Stimulated activated CD8-positive, alpha-beta memory T cell treated with anti-CD3 and anti-CD28 coated beads, Interleukin-12 subunit alpha, Interleukin-12 subunit beta, amount 100 ng/mL, for 1 hour (primary cell): ENCODE data around the gene PRLH.

Experiments used
- DNase-seq: peaks from one replicate; pipeline ENCODE4 v3.0.0-alpha.2; 2020; ENCODE audit warnings: low read depth

The PRLH gene

DNA sequence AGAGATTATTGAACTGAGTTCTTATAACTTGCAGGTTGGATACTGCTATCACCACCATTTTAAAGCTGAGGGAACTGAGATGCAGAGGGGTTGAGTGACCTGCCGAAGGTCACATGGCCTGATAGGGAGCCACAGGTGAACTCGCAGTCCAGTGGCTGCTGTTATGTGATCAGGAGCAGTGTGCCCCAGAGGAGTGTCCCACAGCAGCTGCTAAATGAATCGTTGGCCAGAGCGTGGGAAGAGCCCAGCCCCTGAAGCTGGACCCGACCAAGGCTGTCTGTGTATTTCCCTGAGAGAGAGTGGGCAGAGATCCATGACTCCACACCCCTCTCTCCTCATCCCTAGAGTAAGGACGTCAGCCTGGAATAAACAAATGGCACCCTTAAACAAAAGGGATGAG is 26.7 kb upstream of the PRLH start:
- DNase-seq, result no peak

DNA sequence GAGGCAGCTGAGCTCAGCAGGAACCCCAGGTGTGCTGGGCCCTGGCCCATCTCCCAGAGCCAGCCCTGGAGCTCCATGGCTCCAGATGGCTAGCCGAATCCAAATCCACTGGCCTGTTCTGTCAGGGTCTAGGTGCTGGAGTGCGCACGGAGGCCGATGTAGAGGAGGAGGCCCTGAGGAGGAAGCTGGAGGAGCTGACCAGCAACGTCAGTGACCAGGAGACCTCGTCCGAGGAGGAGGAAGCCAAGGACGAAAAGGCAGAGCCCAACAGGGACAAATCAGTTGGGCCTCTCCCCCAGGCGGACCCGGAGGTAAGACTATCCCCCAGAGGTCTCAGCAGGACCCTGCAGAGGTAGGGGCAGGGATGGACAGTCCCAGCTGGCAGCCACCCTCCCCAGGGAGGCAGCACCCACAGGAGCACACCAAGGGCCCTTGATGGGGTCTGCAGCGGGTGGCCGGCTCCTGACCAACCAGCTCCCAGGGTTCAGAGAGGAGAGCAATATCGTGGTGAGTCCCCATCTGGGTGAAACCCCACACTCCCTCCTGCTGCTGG is 26.1 kb upstream of the PRLH start:
- DNase-seq, result no peak

DNA sequence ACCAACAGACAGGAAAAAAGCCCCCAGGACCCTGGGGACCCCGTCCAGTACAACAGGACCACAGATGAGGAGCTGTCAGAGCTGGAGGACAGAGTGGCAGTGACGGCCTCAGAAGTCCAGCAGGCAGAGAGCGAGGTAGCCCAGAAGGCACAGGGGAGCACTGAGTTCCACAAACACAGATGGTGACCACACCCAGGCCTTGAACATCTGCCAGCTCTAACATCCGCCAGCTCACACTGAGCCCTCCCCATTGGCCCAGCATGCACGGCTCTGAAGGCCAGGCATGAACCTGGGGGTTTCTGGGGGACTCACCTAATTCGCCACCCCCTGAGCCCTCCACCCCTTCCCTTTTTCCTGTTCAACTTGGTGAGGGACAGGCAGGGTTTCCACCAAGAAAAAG is 25.6 kb upstream of the PRLH start:
- no peak for DNase-seq

DNA sequence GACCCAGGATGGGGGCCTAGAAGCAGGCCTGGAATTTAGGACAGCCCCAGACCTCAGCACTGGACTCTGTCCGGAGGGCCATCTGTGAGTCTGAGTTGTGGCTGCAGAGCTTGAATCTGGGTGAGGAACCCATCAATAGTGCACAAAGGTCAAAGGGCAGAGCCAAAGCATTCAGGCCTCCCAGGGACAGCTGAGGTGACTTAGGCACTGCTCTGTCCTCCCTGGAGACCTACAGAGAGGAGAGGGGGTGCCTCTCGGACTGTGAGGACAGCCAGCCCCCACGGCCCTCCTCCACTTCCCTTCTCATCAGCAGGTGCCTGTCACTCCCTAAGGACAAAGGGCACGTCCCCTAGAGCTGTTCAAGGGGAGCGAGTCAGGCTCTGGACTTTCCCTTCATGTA is 25.1 kb upstream of the PRLH start:
- no peak for DNase-seq

DNA sequence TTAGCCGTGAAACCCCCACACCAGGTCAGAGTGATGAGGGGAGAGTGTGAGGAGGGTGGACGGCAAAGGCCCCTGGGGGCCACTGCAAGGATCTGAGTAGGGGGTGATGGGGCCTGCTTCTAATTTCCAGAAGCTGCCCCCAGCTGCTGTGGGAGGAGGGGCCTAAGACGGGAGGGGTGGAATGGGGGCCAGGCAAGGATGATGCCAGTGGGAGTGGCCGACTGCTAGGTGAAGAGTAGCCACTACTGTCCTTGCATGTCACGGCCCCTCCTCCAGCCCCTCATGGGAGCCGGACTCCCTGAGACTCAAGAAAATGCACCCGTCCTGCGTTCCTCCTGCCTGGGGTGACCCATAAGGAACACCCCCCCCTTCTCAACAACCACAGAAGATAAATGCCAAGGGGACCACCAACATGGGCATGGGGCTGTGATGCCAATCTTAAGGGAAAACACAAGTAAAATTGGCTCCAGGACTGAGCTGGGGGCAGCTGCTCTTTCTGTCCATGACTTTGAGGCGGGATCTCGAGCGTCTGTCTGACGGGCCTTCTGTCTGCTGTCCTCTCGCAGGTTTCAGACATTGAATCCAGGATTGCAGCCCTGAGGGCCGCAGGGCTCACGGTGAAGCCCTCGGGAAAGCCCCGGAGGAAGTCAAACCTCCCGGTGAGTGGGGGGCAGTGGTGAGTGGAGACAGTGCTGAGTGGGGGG is 24.2 kb upstream of the PRLH start:
- no peak for DNase-seq

DNA sequence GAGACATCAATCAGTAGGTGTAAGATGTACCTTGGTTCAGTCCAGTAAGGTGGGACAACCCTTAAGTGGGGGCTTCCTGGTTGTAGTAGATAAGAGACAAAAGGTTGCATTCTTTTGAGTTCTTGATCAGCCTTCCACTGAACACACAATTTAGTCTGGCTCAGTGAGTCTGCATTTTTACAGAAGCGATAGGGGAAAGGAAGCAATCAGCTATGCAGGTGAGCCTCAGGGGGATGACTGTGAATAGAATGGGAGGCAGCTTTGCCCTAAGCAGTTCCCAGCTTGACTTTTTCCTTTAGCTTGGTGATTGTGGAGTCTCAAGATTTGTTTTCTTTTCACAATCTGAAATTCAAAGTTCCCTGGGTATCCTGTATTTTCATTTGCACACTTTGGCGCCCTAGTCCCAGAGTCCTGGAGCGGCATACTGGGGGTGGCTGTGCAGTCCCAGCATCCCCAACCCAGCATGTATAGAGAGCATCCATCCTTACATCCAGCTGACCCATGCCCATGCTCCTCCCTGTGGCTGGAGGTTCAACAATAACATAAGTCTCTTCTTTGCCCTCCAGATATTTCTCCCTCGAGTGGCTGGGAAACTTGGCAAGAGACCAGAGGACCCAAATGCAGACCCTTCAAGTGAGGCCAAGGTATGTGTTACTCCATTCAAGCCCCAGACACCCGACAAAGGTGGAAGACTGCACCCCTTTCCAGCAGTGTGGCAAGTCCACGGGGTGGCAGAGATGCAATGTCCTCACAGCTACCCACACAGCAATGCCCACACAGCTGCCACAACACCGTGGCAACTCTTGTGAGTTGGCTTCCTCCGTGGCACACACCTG is 20.1 kb upstream of the PRLH start:
- no peak for DNase-seq

DNA sequence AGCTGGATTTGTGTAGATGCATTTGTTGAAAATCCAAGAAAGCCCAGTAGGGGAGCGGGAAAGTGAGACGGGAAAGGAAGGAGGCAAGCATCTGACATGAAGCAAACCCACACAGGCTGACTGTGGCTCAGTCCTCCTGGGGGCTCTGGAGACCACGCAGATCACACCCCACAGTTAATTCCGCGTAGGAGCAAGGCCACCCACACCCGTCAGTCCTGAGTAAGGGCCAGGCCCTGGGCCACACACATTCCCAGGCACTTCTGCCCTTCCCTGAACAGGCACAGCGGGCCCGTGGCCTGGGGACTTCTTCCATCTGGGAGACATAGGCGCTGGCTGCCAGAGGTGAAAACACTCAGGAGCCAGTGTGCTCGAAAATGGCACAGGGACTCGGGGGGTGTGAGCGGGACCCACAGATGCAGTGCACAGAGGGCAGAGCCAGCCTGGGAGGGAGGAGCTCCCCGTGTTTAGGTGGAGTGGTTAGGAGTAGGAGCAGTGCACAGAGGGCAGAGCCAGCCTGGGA is 19.4 kb upstream of the PRLH start:
- DNase-seq, result no peak

DNA sequence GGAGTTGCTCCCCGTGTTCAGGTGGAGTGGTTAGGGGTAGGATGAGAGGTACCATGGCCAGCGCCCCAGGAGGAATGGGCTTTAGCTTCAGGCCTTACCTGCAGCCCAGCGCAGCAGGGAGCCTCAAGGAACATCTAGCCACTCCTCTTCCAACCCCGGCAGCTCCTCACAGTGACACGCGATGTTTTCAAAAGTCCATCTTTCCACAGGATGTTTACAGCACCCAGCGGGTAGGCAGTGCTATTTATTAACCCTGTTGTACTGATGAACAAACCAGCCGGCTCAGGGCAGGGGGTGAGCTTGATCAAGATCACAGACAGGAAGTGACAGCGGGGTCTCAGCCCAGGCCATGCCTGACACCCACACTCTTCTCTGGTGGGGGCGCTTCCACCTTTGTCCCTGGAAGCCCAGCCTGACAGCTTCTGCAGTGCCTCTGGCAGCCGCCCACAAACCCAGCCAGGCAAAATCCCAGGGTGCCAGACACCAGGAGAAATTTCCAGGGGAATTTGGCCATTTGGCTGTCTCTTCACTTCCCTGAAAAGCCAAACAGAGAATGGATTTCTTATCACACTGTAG is 18.4 kb upstream of the PRLH start:
- DNase-seq, result no peak

DNA sequence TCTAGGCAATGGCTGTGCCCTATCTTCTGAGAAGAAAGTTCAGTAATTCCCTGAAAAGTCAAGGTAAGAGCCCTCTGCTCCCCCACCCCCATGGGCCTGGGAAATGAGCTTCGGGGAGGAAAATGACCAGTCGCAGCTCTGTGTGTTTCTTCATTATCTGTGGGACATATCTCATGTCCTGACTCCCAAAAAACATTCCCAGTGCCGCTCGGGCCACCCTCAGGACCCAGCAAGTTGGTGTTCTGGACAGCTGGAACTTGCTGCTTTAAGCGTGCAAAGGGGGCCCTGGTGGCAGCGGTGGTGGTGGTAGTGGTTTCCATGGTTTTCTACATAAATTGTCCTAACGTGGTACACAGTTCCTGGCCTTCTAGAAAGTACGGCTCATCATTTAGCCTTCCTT is 17.2 kb upstream of the PRLH start:
- DNase-seq, result no peak

DNA sequence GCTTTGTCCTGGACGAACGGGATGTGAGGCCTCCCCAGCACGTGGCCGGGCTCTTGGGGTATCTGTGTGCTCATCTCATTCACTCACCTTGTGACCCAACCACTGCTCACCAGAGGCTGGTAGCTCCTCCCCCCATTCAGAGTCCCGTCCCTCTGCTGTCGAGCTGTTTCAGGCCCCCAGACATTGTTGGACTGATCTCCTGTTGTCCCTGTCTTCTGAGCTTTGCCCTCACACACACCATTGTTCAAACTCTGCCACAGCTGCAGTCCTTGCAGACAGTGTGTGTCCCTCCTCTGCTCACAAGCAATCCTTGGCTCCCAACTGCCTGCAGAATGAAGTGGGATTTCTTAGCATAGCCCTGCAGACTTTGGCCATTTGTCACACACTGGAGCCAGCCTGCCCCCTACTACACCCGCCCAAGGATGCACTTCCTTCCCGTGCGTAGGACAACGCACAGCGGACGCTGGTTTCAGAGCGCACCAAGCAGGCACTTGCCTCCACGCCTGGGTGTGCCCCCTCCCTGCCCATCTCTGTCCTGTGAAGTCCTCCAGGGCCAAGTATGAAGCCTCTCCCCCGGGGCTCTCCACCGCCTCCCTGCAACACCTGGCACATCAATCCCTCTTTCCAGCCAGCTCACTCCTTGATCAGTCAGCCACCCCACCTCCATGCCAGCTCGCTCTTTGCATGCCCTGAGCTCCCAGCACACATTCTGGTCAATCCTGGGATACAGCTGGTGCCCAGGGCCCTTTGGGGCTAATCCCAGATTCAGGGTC is 16.5 kb upstream of the PRLH start:
- DNase-seq, result no peak

DNA sequence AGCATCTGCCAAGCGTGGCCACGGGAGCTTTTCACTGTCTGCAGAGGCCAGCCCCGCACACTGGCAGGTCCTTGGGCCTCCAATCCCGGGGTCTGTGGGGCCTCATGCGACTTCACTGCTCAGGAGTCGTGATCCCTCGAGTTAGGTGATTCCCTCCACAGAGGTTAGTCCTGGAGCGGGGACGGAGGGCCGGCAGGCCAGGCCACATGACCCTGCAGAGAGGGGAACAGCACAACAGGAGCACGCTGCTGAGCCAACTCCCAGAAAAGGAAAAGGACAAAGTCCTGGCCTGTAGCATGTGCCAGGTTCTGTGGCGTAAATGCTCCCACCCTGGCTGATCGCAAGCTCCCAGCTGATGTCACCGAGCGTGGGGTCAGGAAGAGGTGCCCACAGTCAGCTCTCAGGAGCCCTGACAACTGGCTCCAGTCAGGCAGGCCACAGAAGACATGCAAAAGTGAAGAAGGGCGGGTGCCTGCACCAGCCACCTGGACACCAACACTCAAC is 15.3 kb upstream of the PRLH start:
- DNase-seq, result no peak

DNA sequence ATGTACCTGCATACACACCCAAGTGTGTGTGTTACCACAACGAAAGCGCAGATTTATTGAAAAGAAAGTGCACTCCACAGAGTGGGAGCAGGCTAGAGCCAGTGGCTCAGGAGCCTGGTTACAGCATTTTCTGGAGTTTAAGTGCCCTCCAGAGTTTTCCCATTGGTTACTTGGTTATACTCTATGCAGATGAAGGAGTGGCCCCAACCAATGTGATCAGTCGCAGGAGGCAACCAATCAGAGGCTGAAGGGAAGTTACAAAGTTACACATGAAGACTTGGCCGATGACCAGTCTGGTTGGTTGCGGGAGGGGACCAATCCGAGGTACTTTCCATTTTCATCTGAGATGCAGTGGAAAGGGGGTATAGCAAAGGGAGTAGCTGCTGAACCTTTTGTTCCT is 13.5 kb upstream of the PRLH start:
- no peak for DNase-seq

DNA sequence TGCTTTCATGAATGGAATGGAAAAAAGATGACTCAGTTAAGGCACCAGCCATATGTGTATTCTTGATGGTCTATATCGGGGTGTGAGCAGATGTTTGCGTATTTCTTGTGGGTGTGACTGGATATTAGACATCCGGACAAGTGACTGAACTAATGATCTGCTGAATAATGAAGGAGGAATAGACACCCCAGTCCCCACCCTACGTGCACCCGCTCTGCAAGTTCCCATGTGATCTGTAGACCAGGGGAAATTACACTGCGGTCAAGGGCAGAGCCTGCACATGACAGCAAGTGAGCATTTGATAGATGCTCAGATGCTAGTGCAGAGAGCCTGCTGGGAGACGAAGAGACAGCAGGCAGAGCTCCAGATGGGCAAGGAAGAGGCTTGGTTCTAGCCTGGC is 12.4 kb upstream of the PRLH start:
- no peak for DNase-seq

DNA sequence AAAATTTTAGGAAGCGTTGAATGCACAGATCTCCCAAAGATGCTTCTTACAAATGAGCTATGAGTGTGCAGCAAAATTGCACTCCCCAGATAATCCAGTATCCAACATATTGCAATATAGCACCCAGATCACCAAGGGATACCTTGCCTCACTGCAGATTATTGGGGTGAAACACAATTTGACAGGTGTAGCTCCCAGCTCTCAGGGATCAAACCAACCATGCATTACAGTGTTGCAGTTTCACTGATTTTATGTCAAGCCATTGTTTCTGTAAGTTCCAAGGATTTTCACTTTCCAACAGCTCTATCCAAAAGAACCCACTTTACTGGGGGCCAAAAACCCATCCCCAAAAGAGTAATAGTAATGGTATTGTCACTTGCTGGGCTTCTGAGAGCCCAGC is 10.8 kb upstream of the PRLH start:
- no peak for DNase-seq

DNA sequence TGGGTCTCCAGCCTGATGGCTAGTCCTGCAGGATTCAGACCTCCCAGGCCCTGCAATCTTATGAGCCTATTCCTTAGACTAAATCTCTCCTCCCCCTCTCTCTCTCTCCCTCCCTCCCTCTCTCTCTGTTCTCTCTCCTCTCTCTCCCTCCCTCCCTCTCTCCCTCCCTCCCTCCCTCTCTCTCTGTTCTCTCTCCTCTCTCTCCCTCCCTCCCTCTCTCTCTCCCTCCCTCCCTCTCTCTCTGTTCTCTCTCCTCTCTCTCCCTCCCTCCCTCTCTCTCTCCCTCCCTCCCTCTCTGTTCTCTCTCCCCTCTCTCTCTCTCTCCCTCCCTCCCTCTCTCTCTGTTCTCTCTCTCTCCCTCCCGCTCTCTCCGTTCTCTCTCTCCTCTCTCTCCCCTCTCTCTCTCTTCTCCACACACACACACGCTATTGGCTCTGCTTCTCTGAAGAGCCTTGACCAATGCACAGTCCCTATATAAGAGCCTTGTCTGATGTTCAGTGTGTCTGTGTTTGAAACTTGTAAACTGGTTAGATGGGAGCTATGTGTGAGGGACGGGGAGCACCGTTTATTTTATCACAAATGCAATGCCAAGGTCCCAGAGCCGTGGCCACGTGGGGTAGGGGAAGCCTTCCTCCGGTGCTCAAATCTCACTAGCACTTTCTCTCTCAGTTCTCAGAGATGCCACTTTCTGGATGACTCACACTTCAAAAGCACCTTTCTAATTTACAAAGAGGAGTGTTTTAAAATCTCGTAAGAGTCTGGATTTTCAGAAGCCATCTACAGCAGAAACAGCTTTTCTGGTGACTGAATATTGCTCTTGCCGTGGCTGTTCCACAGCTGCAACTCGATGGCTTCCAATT is 9.4 kb upstream of the PRLH start:
- DNase-seq, result no peak

DNA sequence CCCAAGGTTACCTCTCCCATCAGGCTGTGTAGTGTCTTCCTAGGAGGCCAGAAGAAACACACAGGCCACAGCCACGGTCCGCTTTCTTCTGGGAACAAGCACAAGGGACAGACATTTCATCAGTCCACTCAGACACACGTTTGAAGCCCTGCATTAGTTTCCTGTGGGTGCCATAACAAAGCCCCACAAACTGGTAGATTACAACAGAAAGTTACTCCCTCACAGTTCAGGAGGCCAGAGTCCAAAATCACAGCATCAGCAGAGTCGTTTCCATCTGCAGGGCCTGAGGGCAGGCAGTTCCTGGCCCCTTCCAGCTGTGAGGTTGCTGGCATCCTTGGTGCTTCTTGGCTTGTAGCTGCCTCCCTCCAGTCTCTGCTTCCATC is 8.8 kb upstream of the PRLH start:
- no peak for DNase-seq

DNA sequence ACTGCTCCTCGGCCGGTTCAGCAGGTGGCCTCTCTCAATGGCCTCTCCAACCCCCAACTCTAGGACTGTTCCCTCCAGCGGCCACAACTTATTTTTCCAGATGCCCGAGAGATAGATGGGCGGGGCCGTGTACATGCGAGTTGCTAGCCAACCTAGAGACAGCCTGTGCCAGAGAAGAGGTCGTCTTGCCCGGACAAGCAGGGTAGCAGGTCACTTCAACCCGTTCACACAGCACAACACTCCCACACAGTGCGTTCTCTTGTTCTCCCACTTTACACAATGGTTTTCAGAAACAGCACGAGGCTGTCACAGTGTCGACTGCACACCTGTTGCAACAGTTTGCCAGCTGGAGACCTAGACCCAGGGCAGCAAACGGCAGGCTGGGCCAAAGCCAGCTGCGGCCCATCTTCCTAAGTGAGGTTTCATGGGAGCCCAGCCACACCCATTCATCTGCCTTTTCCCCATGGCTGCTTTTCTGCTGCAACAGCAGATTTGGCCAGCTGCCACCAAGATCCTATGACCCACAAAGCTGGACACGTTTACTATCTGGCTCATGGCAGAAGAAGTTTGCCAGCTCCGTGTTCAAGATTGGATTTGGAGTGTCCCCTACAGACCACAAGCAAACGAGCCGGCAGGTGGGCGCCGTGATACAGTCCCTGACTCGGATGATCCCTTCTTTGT is 7.3 kb upstream of the PRLH start:
- DNase-seq, result no peak

DNA sequence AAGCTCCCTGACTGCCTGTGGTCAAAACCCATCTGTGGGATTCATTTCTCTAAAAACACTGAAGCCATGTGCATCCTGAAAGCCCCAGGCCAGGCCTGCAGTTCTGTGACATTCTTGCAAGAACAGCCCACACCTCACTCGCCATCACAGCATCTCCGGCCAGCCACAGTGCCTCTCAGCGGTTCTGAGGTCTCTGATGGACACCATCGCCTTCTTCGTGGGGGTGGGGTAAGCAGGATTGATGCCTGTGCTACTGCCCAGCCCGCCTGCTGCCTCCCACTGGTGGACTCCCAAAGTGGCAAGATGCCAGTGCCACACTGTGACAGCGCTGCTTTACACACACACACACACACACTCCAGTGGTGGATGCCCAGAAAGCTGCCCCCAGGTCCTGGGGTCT is 5.2 kb upstream of the PRLH start:
- no peak for DNase-seq

DNA sequence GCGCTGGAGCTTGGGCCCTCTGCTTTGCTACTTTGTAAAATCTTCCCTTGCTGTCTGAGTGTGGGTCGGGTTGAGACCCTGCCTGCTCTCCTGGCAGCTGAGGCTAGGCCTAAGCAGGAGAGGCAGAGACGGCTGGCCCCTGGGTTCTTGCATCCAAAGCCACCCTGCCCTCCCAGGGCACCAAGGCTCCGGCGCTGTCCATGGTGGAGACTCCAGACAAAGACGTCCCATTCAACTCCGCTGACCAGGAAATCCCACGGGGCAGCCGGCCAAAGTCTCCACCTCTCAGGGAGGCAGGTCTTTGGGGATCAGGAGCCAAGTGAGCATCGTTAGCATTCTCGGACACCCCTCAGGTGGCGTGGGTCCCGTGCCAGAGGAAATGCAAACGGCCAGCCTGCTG is 2.6 kb upstream of the PRLH start:
- DNase-seq, result no peak

DNA sequence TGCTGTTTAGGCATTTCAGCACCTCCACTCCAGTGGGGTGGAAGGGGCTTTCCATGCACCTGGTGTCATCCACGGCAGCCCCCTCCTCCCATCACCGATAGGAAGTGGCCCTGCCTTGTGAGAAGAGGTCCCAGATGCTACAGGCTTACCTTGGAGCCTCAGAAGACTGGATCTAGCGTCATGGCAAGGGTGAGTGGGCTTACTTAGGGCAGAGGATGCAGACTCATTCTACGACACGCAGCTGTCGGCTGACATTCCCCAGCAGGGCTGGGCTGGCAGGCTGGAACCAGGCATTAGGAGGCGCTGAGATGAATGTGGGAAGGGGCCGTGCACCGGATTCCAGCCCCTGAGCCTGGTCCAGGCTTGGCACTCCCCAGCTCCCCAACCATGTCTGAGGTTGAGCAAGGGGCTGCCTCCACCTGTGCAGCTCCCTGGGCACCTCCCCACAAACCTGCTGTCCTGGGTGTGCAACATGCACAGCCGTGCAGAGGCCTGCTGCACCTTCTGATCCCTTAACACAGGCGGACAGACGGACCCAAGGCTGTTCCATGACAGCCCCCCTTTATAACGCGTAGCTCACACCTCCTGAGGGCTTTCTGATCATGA is 1.7 kb upstream of the PRLH start:
- DNase-seq, result no peak
